HG02610 (cell line): ENCODE data around the gene PSTPIP1.

Experiments
- ATAC-seq: cut with Tn5 transposase; IDR thresholded peaks from one replicate; pipeline ENCODE4 v1.9.1; 2021; ENCODE audit warnings: mild to moderate bottlenecking, moderate library complexity; ENCODE audit not compliant: unreplicated experiment

The PSTPIP1 gene

DNA sequence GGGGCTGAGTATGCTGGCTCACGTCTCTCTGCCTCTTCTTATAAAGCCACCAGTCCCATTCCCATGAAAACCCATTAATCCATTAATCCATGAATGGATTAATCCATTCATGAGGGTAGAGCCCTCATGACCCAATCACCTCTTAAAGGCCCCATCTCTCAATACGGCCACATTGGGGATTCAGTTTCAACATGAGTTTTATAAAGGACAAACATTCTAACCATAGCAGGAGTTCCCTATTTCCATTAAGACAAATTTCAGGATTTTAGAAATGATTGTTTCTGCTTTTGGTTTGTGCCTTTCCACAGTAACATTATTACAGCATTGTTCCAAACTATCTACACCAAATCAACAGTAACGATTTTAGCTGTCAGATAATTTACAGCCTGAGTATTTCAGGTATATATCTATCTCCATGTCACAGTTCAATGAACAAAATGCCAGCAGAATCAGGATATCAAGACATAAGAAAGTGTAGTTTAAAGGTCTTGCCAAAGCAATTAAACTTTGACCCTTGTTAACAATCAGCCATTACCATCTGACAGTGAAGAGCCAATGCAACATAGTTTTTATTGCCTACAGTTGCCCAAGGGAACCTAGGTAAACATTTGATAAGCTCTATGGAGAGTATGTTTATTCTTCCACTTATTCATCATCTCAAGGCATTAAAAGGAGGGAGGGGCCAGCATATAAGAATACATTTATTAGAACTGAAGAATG, 72.2 kb downstream of the PSTPIP1 start:
- ATAC-seq: no peak

DNA sequence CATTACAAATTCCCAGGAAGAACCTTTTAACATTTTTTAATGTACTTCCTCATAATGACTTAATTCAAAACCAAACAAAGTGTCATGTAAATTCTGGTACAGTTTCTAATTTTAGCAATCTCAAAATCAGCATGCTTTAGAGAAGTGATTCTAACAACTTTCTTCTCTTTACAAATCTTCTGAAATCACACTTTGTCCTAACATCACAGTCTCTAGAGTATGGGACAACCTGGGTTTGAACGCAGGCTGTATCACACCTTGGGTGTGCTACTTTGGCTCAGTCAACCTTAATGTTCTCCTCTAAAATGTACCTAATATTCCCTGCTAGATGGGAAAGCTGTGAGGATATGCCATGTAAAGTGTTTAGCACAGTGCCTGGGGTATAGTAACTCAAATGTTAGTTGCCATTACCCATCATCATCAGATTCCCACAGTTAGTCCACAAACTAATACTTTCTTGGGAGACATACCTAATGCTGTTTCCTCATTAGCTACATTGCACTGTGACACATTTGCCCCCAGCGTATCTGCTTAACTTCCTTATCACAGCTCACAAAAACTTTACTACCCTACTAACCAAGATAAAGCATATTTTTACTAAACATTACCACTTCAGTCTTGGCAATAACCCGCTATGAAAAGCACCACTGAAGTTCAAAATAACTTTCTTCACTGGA, 72.9 kb downstream of the PSTPIP1 start:
- ATAC-seq: no peak

DNA sequence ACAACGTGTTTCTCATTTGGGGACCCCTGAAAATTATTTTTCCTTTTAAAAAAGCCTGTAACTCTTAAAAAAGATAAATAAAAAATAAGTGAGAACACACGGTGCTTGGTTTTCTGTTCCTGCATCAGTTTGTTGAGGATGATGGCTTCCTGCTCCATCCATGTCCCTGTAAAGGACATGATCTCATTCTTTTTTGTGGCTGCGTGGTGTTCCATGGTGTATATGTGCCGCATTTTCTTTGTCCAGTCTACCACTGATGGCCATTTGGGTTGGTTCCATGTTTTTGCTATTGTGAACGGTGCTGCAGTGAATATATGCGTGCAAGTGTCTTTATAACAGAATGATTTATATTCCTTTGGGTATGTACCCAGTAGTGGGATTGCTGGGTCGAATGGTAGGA, 73.7 kb downstream of the PSTPIP1 start:
- no peak for ATAC-seq

DNA sequence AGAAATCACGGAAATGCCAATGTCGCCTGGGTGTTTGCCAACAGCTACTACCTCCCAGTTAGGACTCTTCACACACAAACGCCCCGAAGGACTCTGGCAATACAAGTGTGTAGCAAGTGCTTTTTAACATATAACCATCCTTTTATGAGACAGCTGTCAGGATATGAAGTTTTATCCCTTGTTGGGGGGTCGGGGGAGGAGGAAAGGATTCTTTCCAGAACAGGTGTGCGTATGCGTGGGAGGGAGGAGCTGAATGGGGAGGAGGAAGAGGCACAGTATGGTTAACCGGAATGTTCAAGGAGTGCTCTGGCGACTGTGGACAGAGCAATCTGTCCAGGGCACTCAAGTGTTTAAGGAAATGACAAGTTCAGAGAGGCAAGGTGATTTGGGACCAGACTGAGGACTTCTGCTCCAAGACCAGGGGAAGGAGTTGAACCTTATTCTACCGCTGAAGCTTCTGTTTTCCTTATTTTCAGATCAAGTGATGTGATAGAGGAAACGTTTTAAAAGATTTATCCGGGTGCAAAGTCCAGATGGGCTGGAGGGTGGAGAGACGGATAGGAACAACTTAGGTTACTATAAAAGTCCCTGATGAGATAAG, 74.7 kb downstream of the PSTPIP1 start:
- ATAC-seq: no peak

DNA sequence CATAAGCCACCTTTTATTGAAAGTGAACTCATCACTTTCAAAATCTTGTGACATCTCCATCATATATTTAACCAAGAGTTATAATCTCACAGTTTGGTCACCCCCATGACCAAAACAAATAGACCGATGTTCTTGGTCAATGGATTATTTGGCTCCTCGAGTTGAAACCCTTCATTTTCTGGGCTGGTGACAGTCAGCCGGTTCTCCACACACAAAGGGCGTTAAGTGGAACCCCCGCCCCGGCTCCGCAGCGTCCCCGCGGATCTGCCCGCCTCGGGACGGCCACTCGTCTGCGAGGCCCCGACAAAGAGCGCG, 75.2 kb downstream of the PSTPIP1 start:
- no peak for ATAC-seq

DNA sequence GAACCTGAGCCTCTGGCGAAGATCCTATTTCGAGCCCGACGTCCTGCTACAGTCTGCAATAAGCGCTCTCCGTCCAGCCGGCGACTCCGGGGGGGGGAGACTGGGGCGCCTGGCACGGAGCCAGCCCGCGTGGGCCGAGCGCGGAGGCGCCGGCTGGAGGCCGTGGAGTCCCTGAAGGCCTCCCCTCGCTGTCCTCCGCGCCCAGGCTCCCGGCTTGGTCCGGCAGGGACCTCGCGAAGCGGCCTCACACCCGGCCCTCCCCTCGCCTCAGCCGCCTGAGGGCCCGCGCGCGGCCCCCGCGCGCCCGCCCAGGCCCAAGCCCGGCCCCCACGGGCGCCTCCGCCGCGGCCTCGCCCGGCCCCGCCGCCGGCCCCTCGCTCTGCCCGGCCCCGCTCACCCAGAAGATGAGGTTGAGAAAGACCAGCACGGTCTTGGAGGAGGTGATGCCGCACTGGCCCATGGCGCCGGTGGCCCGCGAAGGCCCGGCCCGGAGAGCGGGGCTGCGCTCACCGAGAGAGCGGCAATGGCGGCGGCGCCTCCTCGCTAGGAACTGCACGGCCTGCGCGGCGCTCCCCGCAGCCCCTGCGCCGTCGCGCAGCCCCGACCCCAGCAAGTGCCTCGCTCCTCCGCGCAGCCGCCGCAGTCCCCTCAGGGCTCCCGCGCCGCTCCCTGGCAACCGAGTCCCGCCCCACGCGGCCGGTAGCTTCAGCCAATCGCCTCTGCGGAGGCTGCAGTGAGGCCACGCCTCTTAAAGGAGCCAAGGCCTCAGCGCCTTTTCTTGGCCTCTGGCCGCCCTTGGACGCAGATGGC, 75.8 kb downstream of the PSTPIP1 start, which contains the start of gene TSPAN3:
TSS of gene TSPAN3 (minus strand) at position 615 of the 810 bp plus-strand sequence. CDS start at position 460, 155 bp downstream.
- ATAC-seq: peak; percentile 95

DNA sequence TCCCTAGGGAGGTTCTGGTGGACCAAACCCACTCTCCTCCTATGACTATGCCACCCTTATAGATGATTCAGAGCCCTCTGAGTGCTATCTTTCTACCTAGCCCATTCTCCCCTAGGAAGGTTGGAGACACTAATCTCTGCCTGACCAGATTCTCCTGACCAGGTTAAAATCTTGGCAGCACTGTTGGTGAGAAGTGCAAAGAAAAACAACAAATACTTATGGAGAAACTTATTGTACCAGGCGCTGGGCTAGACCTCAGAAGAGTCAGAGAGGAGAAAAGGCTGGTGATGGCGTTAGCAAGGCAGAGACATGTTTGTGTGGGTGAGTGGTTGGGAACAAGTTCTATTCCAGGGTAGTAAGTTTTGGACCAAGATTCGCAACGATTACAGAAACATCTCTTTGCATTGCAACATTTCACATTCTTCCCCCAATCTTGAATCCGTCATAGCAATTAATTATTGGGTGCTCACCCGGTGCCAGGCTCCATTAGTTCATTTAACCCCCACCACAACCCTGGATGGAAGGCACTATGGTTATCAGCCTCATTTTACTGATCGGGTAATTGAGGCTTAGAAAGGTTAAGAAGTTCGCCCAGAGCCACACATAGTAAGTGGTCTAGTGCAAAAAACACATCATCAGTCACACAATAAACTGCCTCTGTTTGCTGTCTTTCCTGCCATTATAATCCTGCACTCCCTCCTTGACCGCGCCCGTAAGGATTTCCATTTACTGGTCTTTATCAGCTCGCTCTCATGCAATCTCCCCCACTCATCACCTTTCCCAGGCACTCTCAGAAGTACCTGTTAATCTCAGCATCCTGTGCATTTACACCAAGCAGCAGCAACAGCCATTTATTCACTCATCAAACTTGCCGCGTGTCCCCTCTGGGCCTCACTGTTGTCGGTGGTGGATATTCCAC, 76.6 kb downstream of the PSTPIP1 start:
- ATAC-seq: no peak

DNA sequence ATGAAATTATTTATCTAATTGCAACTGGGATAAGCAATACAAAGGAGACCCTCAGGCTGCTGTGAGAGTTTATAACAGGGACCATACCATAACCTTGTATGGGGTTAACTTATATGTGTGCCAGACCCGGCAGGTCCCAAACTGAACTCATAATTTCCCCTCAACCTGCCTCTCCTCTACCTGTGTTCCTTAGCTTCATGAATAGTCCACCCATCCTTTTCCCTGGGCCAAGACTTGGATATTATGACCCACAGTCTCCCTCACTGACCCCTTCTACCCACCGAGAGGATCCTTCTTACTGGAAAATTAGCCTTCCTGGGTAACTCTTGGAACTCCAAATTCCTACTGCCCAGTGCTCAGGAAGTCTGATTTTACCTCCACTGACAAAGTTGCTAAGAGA, 79.4 kb downstream of the PSTPIP1 start:
- no peak for ATAC-seq

DNA sequence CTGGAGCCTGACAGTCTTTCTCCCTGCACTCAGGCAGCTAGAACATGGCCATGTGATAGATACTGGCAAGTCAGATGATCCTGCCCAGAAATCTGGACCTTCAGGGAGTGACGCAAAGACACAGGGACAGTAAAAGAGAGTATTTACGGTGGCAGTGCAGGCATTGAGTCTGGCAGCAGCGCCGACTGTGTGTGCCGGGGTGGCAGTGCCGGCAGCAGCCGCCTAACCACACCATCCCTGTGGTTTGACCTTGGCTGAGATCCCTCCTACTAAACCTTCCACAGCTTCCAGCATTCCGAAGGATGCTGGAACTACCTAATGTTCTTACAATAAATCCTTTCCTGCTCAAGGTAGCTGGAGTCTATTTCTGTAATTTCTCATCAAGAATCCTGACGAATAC, 80.6 kb downstream of the PSTPIP1 start:
- ATAC-seq: no peak

DNA sequence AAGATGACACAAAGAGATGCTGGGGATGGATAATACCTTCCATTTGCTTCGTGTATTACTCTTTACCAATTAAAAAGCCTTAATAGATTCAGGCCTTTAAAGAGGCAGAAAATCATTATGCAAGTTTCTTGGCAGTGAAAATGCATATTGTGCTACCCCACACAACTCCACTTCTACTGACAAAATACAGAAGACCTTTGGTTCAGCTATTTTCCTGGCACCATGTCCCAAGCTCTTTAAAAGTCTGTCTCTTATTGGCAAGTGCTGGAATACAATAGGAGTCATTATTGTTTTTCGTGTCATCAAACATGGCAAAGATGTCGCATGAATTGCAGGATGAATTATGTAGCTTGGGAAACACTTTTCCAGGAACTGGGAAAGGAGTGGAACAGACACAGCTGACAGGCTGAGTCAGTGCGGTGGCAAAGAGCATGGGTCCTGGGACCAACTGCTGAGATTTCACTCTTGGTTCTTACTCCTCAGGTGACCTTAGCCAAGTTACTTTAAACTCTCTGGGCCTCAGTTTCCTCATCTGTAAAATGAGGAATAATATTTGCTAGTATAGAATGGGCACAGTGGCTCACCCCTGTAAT, 81.5 kb downstream of the PSTPIP1 start:
- no peak for ATAC-seq

DNA sequence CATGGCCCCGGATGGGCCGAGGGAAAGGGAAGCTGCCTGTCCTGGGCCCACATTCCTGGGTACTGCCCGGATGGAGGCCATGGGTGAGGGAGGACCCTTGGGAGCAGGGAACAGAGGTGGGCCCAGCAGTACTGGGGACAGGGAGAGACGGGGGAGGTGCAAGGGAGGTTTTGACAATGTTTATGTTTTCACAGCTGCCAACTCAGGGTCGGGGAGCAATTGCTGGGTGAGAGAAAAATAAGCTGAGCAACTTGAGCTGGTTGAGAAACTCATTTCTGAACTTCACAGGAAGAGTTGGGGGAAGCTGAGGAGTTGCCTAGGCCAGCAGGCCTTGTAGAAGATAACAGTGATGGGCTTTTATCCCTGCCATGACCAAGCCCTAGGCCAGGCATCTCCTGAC, 87.0 kb downstream of the PSTPIP1 start:
- ATAC-seq: no peak

DNA sequence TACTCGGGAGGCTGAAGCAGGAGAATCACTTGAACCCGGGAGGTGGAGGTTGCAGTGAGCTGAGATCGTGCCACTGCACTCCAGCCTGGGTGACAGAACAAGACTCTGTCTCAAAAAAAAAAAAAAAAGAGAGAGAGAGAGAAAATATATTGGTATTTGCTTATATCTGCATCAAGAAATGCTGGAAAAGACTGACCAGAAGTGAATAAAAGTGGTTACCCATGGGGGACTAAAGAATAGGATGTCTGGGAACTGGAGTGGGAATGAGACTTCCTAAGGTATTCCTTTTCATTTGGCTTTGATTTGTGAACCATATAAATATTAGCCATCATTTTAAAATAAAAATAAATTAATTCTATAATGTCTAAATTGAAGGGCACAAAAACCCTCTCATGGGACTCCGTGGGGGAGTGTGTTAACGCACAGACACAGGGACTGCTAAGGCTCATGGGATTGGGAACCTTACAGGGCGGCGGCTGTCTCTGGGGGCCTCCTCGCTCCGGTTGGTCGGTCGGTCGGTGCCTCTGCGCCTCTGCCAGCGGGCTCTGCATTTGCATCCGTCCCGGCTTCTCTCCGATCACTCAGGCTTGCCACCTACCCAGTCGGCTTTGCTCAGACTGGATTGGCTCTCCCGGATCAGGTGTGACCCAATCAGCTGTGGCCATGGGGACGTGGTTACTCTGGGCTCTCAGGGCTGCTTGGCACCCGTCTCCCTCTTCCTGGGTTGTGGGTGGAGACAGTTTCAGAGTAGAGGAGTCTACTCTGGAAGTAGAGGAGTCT, 88.6 kb downstream of the PSTPIP1 start:
- peak; percentile 67 for ATAC-seq

DNA sequence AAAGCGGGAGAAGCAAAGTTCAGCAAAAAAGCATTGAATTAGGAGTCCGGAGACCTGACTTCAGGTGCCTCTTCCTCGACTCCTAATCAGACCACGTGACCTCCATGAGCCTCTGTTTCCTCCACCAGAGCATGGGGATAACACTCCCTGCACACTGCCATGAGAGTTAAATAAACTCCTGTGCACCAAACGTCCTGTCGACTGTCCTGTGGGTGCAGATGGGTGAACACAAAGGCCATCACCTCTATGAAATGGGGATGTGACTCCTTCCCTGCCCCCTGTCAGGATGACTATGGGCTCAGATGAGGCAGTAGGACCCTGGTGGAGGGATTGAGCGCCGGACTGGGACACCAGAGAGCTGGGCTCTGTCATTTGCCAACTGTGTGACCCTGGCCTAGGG, 89.5 kb downstream of the PSTPIP1 start:
- ATAC-seq: no peak

DNA sequence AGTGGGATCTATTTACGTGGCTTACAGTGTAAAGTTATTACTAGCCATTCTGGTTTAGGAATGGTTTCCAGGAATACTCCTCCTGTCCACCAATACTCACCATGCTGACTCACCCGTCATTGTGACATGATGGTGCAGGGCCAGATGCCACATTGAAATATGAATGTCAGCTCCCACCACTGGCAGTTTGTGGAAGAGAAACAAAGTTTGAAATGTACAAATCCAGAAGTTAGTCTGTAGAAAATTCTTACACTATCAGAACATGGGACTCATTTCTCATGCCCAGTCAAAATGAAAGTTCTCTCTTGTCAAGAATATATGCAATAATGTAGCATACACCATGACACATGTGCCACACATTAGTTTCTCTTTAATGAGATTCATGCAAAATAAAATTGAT, 90.4 kb downstream of the PSTPIP1 start:
- ATAC-seq: peak; percentile 53
